Stimulated activated CD4-positive, alpha-beta T cell treated with anti-CD3 and anti-CD28 coated beads, TNF-alpha, amount 100 ng/mL, for 48 hours (primary cell): ENCODE results near the gene PTPN1.
"Not testable (repeated sequence)": the region's sequence is repeated elsewhere in the genome, so short reads cannot be mapped to it uniquely, and the experiment has no call there.

Source experiments
- DNase-seq, 3 donors: peaks; one replicate each; pipeline ENCODE4 v3.0.0-alpha.2; 2020; ENCODE audit warnings: low read depth in 3 of 3

The PTPN1 gene

DNA sequence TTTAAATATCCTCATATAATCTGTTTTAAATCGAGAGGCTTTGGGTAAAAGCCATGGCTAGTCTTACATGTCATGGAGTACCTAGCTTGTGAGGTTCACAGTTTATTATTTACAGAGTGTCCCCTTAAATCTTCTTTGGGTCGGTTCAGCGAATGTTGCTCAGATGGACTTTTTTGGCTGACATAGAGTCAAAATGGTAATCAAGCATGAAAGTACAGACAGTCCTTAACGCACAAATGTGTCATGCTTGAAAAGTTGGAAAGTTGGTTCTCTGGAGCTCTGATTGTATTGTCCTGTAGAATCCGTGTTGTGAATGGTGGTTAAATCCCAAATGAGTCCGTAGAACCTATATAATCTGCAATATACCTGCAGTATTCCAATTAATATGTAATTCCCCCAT is 22.0 kb downstream of the PTPN1 start:
- no peak for DNase-seq

DNA sequence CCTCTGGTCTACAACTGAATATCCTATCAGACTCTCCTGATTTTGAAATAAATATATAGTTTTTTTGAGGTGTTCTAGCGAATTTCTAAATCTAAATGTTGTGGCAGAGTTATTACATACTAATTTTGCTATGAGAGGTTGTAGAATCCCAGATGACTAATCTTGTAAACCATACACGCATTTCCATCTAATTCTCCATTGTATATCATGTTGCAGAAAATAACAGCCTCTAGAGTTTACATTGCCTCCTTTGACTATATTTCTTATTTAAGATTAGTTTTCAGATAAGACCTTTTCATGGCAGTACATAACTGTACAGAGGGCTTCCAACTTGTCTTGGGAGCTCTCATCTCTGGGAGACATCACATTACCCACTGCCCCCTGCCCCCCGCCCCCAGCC is 22.9 kb downstream of the PTPN1 start:
- no peak for DNase-seq

DNA sequence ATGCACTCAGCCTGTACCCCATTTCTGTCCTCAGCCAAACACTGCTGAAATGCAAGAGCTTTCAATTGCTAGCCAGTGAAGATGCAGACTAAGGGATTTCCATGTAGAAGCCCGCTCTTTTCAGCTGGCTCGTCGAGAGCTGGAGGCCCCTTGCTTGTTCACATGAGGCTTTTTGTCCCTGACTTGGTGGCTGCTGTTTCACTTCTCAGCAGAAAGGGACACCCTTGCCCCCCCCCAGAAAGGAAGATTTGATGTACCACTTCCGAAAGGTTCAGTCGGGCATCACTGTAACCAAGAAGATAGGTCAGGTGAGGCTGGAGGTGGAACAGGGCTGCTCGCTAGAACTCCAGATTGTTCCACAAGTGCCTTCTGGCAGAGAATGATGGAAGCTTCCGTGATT is 23.3 kb downstream of the PTPN1 start:
- no peak for DNase-seq

DNA sequence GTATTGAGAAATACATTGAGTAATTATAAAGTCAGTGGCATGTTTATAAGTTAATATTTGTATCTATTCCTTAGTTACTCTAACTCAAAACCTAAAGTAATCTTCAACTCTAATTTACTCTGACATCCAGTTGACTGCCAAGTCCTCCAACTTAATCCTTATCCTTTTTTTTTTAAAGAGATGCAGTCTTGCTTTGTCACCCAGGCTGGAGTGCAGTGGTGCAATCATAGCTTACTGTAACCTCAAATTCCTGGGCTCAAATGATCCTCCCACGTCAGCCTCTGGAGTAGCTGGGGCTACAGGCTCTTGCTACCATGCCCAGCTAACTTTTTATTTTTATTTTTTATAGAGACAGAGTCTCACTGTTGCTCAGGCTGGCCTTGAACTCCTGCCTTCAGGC is 24.4 kb downstream of the PTPN1 start:
- no peak for DNase-seq

DNA sequence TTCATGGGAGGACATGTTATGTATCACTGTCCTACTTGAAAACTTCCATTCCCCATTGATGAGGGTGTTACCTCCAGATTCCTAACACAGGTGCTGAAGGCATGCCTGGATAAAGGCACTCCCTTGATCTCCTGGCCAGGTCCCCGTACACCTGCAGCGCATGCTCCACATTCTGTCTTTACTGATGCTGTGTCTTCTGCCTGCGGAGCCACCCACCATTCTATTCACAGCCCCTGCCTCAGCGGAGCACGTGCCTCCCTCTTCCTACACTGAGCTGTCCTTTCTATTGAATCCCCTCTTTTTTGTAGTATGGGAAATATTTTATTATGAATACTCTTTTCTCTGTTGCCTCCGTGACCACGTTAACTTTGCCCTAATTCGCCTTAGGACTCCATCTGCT is 25.0 kb downstream of the PTPN1 start:
- DNase-seq, result no peak

DNA sequence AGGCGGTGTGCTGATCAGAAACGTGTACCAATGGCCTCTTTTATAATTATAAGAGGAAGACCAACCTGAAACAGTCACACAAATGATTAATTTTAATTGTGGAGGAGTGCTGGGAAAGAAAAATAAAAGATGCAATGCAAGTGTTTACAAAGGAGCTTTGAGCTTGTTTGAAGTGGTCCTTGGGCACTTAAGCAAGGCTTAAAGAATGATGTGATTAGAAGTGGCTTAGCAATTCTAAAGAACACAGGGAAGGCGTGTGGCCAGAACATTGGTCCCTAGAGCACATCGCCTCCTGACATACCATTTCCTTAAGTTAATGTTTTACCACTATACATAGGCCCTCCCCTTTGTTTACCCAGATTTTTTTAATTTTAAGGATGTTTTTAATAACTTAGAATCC is 26.1 kb downstream of the PTPN1 start:
- no peak for DNase-seq

DNA sequence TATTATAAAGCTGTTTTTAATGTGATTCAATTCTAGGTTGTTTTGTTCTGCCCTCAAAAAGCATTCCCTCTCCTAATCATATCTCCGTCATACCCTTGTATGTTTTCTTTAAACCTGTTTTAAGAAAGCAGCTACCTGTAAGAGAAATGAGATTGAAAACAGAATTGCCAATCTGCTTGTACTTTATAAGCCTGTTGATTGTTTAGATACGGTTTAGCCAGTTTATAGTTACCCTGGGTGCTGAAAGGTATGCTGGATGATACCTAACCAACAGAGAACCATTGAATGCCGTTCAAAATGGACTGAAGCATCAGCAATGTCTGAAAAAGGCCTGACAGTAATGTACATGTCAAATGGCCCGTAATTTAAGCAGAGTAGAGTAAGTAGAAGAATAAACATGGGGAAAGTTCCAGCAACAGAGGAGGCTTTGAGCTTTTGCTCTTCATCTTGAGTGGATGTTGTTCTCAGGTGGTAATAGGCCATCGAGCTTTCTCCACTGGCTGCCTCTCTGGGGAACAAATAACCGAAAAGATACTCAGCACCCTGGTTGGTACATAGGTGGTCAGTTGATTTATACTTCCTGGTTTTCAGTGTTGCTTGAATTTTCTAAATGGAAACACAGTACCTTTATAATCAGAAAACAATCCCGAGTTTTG is 27.5 kb downstream of the PTPN1 start:
- DNase-seq, result no peak

DNA sequence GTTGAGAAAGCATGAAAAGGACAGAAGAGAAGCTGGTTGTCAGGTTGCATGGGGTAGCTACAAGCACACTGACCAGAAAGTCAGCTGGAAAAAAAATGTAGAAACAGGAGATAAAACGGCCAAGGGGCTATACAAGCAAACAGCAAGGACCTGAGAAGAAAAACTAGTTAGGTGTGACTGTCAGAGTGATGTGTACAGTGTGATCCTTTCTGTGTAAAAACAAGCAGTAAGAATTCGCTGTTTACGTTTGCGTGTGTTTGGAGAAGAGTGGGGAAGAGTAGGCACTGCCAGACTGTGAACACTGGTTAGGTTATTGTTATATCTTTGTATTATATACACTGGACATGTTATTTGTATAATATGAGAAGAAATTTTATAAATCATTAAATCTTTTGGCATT is 28.1 kb downstream of the PTPN1 start:
- DNase-seq, result no peak

DNA sequence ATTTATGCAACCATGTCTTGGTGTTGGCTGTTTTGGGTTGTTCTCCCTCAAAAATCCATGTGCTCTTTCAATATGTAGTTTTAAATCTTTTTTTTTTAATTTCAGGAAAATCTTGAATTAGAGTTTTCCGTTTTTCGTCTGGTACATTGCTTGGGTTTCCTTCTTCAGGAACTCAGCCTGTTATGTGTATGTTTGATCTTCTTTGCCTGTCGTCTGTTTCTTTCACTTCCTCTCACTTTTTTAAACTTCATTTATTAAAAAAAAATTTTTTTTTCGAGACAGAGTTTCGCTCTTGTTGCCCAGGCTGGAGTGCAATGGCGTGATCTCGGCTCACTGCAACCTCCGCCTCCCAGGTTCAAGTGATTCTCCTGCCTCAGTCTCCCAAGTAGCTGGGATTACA is 29.6 kb downstream of the PTPN1 start:
- DNase-seq, result not testable (repeated sequence)

DNA sequence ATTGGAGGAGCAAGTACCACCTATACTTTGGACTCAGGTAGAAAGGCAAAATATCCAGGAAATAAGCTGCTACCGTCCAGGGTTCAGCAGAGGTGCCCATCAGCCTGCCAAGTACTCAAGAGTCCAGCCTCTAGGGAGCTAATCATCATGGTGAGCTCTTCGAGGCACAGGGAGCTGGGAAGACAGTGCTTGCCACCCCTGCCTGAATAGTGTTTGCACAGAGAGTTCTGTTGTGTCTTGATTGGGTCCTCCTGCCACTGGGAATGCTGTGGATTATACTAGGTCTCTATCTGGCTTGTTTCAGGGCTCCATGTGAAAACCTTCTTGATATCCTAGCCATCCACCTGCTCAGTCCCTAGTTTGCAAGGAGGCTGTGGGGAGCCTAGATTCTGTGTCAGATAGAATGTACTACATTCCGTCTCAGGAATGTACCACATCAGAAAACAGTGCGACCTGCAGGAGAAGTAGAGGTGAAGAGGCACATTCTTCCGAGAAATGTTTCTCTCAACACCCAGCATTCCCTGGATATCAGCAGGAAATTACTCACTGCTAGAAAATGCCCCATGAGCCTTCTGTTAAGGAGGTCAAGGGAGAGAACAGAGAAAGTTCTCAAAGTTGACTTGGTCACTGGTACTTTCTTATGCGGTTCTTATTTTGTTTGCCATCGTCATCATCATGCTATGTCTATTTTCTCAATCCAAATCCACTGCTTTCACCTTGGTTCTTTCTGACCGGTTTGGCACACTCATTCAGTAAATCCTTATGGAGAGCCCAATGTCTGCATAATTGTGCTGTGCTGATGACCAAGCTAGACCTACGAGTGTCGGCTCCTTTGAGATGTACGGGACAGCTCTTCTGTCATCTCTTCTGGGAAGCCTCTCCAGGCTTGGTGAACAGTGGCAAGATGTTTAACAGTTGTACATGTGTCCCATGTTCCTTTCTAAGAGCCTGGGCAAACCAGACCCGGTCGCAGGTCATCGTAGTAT is 30.7 kb downstream of the PTPN1 start:
- DNase-seq, result no peak

DNA sequence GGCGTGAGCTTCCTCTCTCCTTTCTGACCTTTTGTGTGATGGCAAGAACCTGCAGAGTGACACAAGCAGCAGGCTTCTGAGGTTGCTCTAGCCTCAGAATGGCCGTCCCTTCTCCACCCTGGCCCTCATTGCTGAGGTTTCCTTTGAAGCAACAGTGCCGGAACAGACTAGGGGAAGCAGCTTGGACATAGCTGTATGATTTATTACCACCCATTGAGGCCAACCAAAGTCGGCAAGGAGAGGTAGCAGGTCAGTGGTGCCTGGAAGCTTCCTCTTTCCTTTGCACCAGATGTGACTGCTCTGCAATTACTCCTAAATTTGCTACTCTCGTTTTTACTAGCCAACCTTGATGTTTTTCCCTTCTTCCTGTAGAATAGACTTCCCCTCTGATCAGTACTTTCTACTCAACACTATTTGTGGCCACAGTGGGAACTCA is 31.4 kb downstream of the PTPN1 start:
- DNase-seq, result no peak

DNA sequence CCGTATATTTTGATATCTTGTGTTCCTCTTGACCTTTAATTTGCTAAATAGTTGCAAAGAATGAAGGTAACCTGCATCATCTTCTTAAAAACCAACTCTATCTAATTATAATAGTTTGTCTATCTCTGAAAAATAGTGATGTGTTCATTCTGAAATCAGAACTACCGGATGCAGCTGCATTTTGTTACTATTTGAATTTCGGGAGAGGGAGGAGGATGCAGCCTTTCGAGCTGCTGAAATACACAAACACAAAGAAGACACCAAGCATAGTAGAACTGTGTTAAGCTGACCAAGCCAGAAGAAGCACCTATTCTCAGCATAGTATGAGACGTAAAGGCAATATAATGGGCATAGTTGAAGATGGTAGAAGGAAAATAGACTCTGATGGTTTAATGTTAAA is 33.1 kb downstream of the PTPN1 start:
- no peak for DNase-seq

DNA sequence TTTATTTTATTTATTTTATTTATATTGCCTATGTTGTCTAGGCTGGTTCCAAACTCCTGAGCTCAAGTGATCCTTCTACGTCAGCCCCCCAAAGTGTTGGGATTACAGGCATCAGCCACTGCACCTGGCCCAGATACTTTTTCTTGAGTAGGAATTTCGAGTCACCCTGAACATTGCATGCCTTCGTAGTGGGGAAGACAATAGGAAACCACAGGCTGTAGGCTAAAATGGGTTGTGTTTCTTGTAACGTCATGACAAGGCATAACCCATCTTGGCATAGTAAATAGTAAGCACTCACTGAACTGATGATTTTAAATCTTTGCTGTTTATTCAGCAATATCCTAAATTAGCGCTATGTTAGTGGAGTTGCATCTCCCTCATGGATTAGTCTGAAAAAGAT is 34.9 kb downstream of the PTPN1 start:
- DNase-seq, result no peak

DNA sequence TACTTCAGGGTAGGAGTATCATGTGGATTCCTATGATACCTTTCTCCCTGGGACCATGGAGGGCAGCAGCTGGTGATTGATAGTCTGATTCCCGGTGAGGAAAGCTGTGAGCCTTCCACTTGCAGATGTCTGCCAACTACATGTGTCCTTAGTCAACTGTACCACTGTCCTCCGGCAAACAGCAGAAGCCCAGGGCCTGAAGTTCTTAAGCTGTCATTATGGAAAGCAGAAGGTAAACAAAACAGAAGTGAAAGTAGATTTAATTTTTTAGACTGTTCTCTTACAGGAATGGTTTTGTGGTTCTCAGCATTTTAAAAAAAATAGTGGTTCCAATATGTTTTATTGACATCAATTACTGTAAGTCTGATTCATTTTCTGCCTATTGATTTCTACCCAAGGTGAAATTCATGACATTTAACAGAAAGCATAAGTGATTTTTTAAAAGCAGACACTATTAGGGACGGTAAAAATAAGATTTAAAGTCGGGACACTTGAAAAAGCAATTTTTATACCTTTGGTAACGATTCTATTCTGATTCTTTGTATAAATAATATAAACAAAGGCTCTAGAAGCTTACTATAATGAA is 36.6 kb downstream of the PTPN1 start:
- no peak for DNase-seq

DNA sequence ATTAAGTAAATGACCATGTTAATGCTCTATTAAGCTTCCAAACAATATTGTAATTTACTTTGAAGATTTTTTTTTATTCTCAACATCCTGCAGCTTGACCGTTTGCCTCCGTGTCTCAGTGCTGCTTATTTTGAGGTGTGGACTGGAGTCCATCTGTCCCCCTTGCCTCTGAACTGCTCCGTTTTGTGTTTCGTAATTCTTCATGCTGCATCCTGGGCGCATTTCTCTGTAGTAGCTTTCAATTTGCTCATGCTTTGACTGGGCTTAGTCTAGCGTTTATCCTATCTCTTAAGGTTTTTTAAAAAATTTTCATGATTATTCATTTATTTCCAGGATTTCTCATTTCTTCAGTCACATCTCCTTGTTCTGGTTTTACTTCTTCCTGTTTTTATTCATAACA is 37.8 kb downstream of the PTPN1 start:
- no peak for DNase-seq

DNA sequence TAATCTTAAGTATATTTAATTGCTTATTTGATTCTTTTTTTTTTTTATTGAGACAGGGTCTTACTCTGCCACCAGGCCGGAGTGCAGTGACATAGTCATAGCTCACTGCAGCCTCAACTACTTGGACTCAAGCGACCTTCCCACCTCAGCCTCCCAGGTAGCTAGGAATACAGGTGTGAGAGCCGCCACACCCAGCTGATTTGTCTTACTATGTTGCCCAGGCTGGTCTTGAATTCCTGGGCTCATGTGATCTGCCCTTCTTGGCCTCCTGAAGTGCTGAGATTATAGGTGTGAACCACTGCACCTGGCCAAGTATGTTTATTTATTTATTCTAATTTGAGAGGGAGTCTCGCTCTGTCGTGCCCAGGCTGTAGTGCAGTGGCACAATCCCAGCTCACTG is 38.2 kb downstream of the PTPN1 start:
- no peak for DNase-seq

DNA sequence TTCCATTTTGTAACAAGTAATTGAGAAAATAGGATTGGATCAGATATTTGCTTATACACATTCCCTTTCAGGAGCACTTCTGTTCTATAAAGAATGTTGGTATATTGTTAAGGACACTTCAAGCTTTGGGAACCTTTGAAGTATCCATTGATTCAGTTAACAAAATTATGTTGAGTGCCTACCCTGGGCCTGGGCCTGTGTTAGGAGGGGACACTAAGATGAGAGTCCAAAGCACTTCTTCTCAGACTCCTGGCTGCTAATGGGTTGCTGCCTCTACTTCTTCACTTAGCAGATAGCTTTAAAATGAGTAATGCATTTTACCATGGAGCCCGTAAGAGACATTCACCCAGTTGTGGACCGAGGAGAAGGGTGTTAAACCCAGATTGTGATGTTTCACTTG is 40.3 kb downstream of the PTPN1 start:
- DNase-seq, result no peak

DNA sequence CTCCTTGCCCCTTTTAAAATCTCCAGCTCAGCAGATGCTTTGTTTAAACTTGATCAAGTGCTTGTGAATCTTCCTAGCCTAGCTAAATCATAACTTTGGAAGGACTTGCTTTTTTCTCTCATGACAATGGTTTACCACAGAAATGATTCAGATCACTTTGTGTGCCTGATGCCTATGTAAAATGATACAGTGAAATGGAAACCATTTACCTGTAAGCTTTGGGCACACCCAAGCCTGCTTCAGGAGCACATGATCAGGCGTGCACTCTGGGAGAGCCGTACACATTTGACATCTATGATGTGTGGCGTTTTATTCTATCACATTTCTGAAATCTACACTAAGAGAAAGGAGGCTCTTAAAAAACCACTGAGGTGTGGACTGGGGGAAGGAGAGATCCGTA is 41.1 kb downstream of the PTPN1 start:
- no peak for DNase-seq

DNA sequence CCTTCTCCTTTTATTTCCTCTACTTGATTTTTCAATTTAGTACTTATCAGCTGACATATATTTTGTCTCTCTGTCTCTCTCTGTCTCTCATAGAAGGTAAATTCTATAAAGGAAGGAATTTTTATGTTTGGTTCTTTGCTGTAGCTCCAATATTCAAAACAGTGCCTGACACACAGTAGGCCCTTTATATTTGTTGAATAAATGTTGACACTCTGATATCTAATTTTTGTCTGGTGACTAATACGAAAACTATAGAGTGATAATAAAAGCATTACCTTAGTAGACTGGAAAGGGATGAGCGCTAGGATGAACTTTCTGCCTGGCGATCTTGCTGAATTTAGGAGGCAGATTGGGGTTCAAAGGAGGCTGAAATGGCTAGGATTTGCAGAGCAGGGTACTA is 42.8 kb downstream of the PTPN1 start:
- no peak for DNase-seq

DNA sequence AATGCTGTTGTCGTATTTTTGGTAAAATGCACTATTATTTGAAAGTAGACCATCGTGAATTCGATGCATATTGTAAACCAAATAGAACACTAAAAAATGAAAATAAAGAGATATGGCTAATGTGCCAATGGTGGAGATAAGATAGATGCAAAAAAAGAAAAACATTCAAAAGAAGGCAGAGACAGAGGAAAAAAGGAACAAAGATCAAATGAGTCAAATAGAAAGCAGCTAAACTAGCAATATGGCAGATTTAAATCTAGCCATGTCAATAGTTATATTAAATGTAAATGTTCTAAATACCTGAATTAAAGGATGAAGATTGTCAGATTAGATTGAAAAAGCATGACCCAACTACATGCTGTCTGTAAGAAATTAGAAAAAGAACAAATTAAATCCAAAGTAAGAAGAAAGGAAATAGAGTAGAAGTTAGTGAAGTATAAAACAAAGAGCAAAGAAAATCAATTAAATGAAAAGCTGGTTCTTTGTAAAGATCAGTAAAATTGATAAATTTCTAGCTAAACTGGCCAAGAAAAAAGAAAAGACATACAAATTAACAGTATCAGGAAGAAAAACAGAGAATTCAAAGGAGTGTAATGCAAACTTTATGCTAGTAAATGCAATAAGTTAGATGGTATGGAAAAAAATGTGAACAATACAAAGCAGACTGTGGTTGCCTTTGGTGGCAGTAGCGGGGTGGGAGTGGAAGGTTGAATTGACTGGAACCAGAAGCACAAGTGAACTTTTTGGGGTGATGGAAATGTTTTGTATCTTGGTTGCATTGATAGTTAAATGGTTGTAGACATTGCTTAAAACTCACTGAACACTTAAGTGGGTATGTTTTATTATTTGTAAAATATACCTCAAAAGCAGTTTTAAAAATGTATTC is 44.8 kb downstream of the PTPN1 start:
- DNase-seq, result no peak

DNA sequence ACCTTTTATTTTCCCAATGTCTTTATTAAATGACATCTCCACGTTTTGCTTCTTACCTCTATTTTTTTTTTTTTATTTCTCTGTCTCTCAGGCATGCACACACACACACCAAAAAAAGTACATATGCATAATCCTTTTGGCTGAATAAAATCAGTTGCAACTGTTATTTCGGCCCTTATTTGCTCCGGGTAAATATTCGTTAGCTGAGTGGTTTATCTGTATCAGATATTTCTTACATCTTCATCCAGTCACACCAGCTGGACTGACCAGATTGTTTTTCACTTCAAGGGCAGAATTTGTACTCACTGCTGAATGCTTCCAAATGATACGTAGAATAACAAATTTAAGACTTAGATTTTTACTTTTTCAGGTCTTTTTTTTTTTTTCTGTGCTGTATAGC is 45.5 kb downstream of the PTPN1 start:
- no peak for DNase-seq
